Measurements from ENCODE around the gene ARHGEF17. TPM values are rescaled to one million over a fixed set of nuclear protein-coding genes. Genes with fewer than 3 reads are reported as not detected.
"Not testable (repeated sequence)": the region's sequence is repeated elsewhere in the genome, so short reads cannot be mapped to it uniquely, and the experiment has no call there.

Gene ARHGEF17
- total RNA-seq, 2 donors from 2014 or later: 0.02 to 0.16 TPM

GRCh38 chr11:73270016-73270854 lies 37.8 kb upstream of the ARHGEF17 start:
- peak overlapping the region in 1 of 2 donors; percentile 13 for H3K27ac Mint-ChIP-seq
- no peaks in the 10 kb centered on the region for H3K36me3 Mint-ChIP-seq
- ATAC-seq (no peak), DNase-seq (ENCODE audit: low spot score in 2 of 2) (peak in 1 of 2 donors; percentile 34)
- H3K9me3 Mint-ChIP-seq: no peaks in the 10 kb centered on the region

- Mint-ChIP-seq H3K9me3 (no peaks in the 10 kb centered on the region), H3K36me3 (no peaks in the 10 kb centered on the region), H3K27ac (peak overlapping the region in 1 of 2 donors; percentile 13)
Measured at GRCh38 chr11:73270855-73271477, 37.1 kb upstream of the ARHGEF17 start.

GRCh38 chr11:73271478-73271865 lies 36.6 kb upstream of the ARHGEF17 start:
- not testable (repeated sequence) for H3K36me3 Mint-ChIP-seq; H3K9me3 Mint-ChIP-seq; DNase-seq (ENCODE audit: low spot score in 2 of 2); ATAC-seq
- peak overlapping the region in 1 of 2 donors; percentile 36 for H3K27ac Mint-ChIP-seq

More at GRCh38 chr11:73270855-73271477, 37.1 kb upstream of the ARHGEF17 start:
- DNase-seq (ENCODE audit: low spot score in 2 of 2) (peak in 1 of 2 donors; percentile 20), ATAC-seq (no peak)

DNA sequence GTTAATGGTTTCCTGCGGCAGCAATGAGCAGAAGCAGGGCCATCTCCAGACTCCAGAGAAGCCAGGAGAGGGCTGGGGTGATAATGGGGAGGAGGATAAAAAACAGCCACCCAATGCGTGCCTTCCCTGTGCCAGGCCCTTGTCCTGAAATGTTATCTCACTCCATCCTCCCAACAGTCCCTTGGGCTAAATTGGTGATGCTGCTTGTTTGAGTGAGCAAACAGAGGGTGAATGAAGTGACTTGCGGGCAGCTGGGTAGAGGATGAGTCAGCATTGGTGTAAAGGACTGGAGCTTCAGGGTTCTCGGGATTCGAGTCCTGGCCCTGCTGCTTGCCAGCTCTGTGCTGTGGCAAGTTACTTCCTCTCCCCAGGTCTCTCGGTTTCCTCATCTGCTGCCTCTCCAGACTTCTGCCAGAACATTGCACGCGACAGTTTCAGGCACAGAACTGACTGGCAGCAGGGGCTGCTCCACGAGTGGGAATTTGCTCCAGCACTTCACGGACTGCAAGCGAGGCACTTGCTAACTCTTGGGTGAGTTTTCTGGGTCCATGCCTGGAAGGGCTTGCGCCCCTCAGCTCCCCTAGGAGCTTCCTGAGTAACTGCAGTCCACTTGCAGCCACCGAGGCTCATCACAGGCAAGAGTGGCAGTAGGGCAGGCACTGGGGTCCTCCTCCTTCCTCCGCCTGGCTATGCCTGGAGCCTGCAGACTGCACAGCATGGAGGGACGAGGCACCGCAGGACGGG lies 36.0 kb upstream of the ARHGEF17 start, which contains the start of gene P2RY6:
TSS of gene P2RY6 (plus strand) at position 403 of the 744 bp plus-strand sequence. CDS start 24,181 bp downstream, outside the sequence.
- no peak for ATAC-seq
- no peaks in the 10 kb centered on the region for H3K9me3 Mint-ChIP-seq
- H3K27ac Mint-ChIP-seq: peak within 1 kb of the TSS in 1 of 2 donors; percentile 36
- peak in 1 of 2 donors; percentile 50 for DNase-seq (ENCODE audit: low spot score in 2 of 2)
- H3K36me3 Mint-ChIP-seq: no peaks in the 10 kb centered on the region

GRCh38 chr11:73272680-73273038 lies 35.4 kb upstream of the ARHGEF17 start:
- no peak for DNase-seq (ENCODE audit: low spot score in 2 of 2)

GRCh38 chr11:73273222-73273895 lies 34.7 kb upstream of the ARHGEF17 start:
- Mint-ChIP-seq H3K27ac (no peak overlapping the region), H3K9me3 (no peaks in the 10 kb centered on the region), H3K36me3 (no peaks in the 10 kb centered on the region)
- DNase-seq (ENCODE audit: low spot score in 2 of 2): peak in 1 of 2 donors; percentile 25
- ATAC-seq: no peak

More at GRCh38 chr11:73272680-73273038, 35.4 kb upstream of the ARHGEF17 start:
- Mint-ChIP-seq H3K36me3 (no peaks in the 10 kb centered on the region), H3K9me3 (no peaks in the 10 kb centered on the region), H3K27ac (no peak overlapping the region)
- ATAC-seq: no peak

- not testable (repeated sequence) for H3K36me3 Mint-ChIP-seq; ATAC-seq; H3K27ac Mint-ChIP-seq; DNase-seq (ENCODE audit: low spot score in 2 of 2); H3K9me3 Mint-ChIP-seq
Measured at GRCh38 chr11:73274191-73274590, 33.9 kb upstream of the ARHGEF17 start.

- Mint-ChIP-seq H3K9me3 (no peaks in the 10 kb centered on the region), H3K27ac (no peak overlapping the region), H3K36me3 (no peaks in the 10 kb centered on the region)
- DNase-seq (ENCODE audit: low spot score in 2 of 2) (peak in 1 of 2 donors; percentile 30), ATAC-seq (no peak)
Measured at GRCh38 chr11:73274722-73275380, 33.2 kb upstream of the ARHGEF17 start.

DNA sequence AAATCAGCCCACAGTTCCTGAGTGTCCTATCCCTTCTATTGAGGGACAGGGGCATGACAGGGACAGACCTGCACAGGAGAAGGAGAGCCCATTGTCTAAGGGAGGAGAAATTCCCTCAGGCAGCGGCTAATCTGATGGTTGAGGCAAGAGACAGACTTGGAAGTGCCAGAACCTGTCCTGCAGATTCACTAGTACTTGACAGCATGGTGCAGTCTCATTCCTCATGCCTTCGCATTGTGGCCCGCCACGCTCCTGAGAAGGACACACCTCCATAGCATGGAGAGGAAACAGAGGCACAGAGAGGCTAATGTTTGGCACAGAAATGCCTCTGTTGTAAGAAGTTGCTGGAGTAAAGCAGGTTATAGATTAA lies 32.7 kb upstream of the ARHGEF17 start:
- no peaks in the 10 kb centered on the region for H3K36me3 Mint-ChIP-seq
- no peak for ATAC-seq
- no peaks in the 10 kb centered on the region for H3K9me3 Mint-ChIP-seq
- no peak overlapping the region for H3K27ac Mint-ChIP-seq
- no peak for DNase-seq (ENCODE audit: low spot score in 2 of 2)

DNA sequence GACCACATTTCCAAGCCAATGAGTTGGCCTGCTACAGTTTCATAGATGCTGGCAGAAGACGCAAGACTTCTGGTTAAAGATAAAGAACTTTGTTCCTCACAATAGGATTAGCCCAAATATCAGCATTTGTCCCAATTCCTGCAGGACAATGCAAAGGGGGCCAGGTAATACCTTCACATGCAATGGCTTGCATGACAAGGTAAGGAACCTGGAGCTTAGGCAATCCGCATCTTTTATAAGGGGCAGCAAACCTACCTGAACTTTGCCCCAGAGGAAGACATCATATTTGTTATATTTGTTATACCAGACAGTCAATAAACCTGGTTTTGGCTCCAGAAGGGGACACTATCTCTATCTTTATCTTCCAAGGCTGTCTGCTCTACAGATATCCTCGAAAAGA lies 30.6 kb upstream of the ARHGEF17 start:
- H3K27ac Mint-ChIP-seq: no peak overlapping the region
- no peaks in the 10 kb centered on the region for H3K9me3 Mint-ChIP-seq
- DNase-seq (ENCODE audit: low spot score in 2 of 2) (no peak), ATAC-seq (no peak)
- H3K36me3 Mint-ChIP-seq: no peaks in the 10 kb centered on the region

- DNase-seq (ENCODE audit: low spot score in 2 of 2) (no peak), ATAC-seq (no peak)
- H3K36me3 Mint-ChIP-seq: no peaks in the 10 kb centered on the region
- H3K9me3 Mint-ChIP-seq: no peaks in the 10 kb centered on the region
- H3K27ac Mint-ChIP-seq: peak overlapping the region in 1 of 2 donors; percentile 52
Measured at GRCh38 chr11:73280626-73281025, 27.4 kb upstream of the ARHGEF17 start.

GRCh38 chr11:73281201-73281741 lies 26.8 kb upstream of the ARHGEF17 start:
- Mint-ChIP-seq H3K9me3 (no peaks in the 10 kb centered on the region), H3K36me3 (no peaks in the 10 kb centered on the region), H3K27ac (no peak overlapping the region)
- ATAC-seq: no peak
- no peak for DNase-seq (ENCODE audit: low spot score in 2 of 2)

DNA sequence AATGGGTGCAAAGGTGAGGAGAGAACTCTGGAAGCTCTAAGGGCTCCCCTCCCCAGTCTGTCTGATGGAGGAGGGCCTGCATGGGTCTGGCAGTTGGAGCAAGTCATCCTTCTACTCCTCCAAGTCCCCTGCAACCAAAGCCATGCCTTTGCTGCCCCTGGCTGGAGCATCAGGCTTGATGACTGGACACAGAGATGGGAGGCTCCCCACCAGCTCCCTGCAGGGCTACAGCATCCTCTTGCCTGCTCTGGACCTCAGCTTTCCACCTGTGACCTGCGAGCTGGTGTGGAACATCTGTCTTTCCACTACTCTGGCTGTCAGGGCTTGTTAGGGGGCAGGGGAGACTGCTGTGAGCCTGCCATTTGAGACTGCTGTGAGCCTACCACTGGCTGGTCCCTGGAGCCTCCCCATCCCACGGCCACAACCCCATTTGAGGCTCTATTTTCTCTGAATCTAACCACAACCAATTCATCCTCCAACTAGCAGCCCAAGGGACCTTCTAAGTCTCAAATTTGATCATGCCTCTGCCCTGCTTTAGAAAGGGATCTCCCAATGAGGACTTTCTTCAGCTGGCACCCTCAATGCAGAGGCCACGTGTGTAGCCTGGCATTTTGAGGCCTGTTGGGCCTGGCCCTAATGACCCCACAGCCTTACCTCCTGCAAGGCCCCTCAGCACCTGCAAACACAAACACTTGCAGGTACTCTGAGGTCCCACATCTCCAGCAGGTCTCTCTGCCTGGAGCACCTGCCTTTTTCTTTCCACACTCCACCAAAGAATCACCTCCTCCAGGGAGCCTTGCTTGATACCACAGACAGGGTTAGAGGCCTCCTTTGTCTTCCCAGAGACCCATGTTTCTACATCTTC lies 26.0 kb upstream of the ARHGEF17 start:
- ATAC-seq (no peak), DNase-seq (ENCODE audit: low spot score in 2 of 2) (no peak)
- Mint-ChIP-seq H3K9me3 (no peaks in the 10 kb centered on the region), H3K27ac (no peak overlapping the region), H3K36me3 (no peaks in the 10 kb centered on the region)

DNA sequence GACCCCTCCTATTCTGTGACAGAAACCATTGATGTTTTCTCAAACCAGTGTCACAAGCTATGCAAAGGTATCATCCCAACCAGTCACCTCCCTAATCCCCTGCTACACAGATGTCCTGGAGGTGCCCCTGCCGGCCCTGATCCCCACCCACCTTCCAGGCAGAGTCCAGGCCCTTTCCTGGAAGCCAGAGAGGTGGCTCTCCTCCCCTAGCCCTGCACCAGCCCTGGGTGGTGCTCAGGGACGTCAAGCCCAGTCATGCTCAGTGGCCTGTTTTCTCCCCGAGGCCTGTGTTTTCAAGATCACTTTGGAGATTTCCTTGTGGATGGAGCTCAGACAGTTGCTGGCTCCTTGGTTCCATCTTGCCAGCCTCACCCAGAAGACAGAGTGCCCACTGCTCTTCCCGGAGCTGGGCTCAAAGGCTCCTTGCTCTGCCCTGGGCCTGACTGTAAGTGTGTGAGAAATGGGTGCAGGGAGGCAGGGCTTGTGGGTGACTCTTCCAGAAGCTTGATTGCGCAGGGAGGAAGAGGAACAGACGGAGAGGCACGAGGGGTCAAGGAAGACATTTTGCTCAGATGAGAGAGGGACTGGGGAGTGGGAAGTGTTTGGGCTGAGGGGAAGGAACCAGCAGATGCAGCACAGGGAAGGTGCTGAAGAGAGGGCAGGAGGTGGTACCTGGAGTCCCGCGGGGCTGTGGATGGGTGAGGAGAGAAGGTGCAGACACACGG lies 24.6 kb upstream of the ARHGEF17 start:
- ATAC-seq: no peak
- Mint-ChIP-seq H3K36me3 (no peaks in the 10 kb centered on the region), H3K9me3 (no peaks in the 10 kb centered on the region), H3K27ac (peak overlapping the region in 1 of 2 donors; percentile 44)
- DNase-seq (ENCODE audit: low spot score in 2 of 2): no peak

Data from activated naive CD4-positive, alpha-beta T cell treated with anti-CD3 and anti-CD28 coated beads, Interleukin-2, amount 50 U/mL, for 72 hours (primary cell).